Endothelial cell (in vitro differentiated cells): ENCODE data around the gene PCDHGC3. TPM values are rescaled to one million over a fixed set of nuclear protein-coding genes. Genes with fewer than 3 reads are reported as not detected.
A peak's percentile ranks its signal among the peaks of the same experiment; 100 is the strongest.

ENCODE experiments used
- DNase-seq: peaks from one replicate; pipeline ENCODE4 v3.0.0; 2021; ENCODE audit warnings: low spot score
- H3K27ac Mint-ChIP-seq: one replicate; pipeline ENCODE4 v1.8.0; 2021; ENCODE audit warnings: mixed read lengths, inconsistent platforms; ENCODE audit not compliant: unreplicated experiment
- H3K27me3 Mint-ChIP-seq: one replicate; pipeline ENCODE4 v1.8.0; 2021; ENCODE audit warnings: mild to moderate bottlenecking, moderate library complexity, mixed read lengths, inconsistent platforms; ENCODE audit not compliant: unreplicated experiment
- H3K36me3 Mint-ChIP-seq: one replicate; pipeline ENCODE4 v1.8.0; 2021; ENCODE audit warnings: mild to moderate bottlenecking, low read depth, mixed read lengths, inconsistent platforms; ENCODE audit not compliant: unreplicated experiment
- H3K4me1 Mint-ChIP-seq: one replicate; pipeline ENCODE4 v1.8.0; 2021; ENCODE audit warnings: mild to moderate bottlenecking, mixed read lengths, inconsistent platforms; ENCODE audit not compliant: unreplicated experiment
- H3K4me3 Mint-ChIP-seq: one replicate; pipeline ENCODE4 v1.8.0; 2021; ENCODE audit warnings: mild to moderate bottlenecking, mixed read lengths, inconsistent platforms; ENCODE audit not compliant: unreplicated experiment
- H3K9me3 Mint-ChIP-seq: one replicate; pipeline ENCODE4 v1.8.0; 2021; ENCODE audit warnings: mixed read lengths, inconsistent platforms; ENCODE audit not compliant: unreplicated experiment
- total RNA-seq: library from RNA; stranded (reverse); fragmentation: NEBNext Ultra II Directional; extraction: Animal tissue kit (Norgen Biotek cat#: 25700); gene quantifications from one replicate; pipeline ENCODE4 v1.2.1, GENCODE V29; 2021; ENCODE audit not compliant: unreplicated experiment
- TF ChIP-seq, protein P1 (sequence below): fragments of 200-600 bp; sonication (generic); IDR thresholded peaks from one replicate; pipeline ENCODE4 v1.5.0; 2021; ENCODE audit warnings: antibody characterized with exemption; ENCODE audit not compliant: unreplicated experiment

Gene PCDHGC3
- total RNA-seq, 1 donor from 2014 or later: 68.2 TPM

DNA sequence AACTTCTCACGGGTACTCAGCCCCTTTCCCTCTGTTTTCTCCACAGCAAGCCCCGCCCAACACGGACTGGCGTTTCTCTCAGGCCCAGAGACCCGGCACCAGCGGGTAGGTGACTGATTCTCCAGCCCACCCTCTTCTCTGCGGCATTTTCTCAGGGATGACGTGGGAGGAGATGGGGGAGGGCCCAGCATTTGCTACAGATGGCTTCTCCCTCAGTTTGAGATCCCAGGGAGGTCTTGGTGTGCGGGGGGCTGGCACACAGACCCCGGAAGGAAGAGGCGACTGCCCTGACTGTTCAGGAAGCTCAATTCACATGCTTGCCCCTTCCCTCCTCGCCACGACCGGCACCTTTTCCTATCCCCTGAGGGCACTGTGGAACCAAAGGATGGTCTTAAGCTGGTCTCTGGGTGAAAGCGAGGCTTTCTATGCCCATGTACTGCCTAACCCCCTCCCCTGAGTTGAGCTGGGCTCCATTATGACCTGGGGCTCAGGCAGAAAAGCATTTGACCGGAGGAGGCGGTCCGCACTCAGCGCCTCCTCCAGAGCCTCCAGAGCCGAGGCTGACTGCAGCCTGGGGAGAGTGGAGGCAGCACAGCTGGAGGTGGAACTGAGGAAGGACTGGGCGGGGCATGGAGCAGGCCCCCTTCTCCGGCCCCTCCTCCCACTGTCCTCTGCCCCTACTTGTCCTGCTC is 19.1 kb downstream of the PCDHGC3 start:
- peaks cover 41% of the 10 kb centered on the region for H3K4me1 Mint-ChIP-seq
- no peak for DNase-seq

DNA sequence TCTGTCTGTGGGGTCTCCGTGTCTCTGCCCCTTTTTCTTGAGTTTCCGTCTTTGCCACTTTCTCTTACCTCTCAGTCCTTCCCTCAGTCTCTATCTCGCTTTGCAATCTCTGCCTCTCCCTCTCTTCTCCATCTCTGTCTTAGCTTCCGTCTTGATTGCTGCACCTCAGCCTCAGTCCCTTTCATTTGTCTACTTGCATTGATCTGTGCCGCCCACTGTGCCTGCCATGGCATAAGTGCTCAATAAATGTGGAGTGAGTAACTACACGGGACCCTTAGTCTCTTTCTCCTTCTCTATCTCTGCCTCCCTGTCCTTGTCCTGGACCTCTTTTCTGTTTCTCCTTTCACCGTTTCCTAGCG is 19.7 kb downstream of the PCDHGC3 start:
- no peak overlapping the region for H3K27ac Mint-ChIP-seq
- H3K4me1 Mint-ChIP-seq: peaks cover 41% of the 10 kb centered on the region
- peaks cover 20% of the 10 kb centered on the region for H3K27me3 Mint-ChIP-seq
- TF ChIP-seq, protein P1, sequence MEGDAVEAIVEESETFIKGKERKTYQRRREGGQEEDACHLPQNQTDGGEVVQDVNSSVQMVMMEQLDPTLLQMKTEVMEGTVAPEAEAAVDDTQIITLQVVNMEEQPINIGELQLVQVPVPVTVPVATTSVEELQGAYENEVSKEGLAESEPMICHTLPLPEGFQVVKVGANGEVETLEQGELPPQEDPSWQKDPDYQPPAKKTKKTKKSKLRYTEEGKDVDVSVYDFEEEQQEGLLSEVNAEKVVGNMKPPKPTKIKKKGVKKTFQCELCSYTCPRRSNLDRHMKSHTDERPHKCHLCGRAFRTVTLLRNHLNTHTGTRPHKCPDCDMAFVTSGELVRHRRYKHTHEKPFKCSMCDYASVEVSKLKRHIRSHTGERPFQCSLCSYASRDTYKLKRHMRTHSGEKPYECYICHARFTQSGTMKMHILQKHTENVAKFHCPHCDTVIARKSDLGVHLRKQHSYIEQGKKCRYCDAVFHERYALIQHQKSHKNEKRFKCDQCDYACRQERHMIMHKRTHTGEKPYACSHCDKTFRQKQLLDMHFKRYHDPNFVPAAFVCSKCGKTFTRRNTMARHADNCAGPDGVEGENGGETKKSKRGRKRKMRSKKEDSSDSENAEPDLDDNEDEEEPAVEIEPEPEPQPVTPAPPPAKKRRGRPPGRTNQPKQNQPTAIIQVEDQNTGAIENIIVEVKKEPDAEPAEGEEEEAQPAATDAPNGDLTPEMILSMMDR: no peak
- H3K4me3 Mint-ChIP-seq: peak overlapping the region; percentile 4
- DNase-seq: no peak
- H3K9me3 Mint-ChIP-seq: no peaks in the 10 kb centered on the region
- peaks cover 30% of the 10 kb centered on the region for H3K36me3 Mint-ChIP-seq

More for the DNA sequence above, 19.1 kb downstream of the PCDHGC3 start:
- peaks cover 22% of the 10 kb centered on the region for H3K27me3 Mint-ChIP-seq
- peak overlapping the region; percentile 21 for H3K4me3 Mint-ChIP-seq
- H3K36me3 Mint-ChIP-seq: peaks cover 33% of the 10 kb centered on the region
- TF ChIP-seq, protein P1: no peak
- H3K27ac Mint-ChIP-seq: peak overlapping the region; percentile 48
- H3K9me3 Mint-ChIP-seq: no peaks in the 10 kb centered on the region

GRCh38 chr5:141496038-141496437 is 20.3 kb downstream of the PCDHGC3 start:
- peaks cover 35% of the 10 kb centered on the region for H3K4me1 Mint-ChIP-seq
- TF ChIP-seq, protein P1: no peak
- H3K36me3 Mint-ChIP-seq: peaks cover 24% of the 10 kb centered on the region
- H3K9me3 Mint-ChIP-seq: no peaks in the 10 kb centered on the region
- peaks cover 15% of the 10 kb centered on the region for H3K27me3 Mint-ChIP-seq
- no peak for DNase-seq
- no peak overlapping the region for H3K4me3 Mint-ChIP-seq
- H3K27ac Mint-ChIP-seq: no peak overlapping the region

- TF ChIP-seq, protein P1: no peak
- Mint-ChIP-seq H3K27me3 (peaks cover 7% of the 10 kb centered on the region), H3K9me3 (no peaks in the 10 kb centered on the region), H3K4me1 (peaks cover 8% of the 10 kb centered on the region), H3K4me3 (no peak overlapping the region), H3K36me3 (peaks cover 36% of the 10 kb centered on the region), H3K27ac (no peak overlapping the region)
- DNase-seq: no peak
These were observed 26.0 kb downstream of the PCDHGC3 start for GRCh38 chr5:141501761-141502160.

DNA sequence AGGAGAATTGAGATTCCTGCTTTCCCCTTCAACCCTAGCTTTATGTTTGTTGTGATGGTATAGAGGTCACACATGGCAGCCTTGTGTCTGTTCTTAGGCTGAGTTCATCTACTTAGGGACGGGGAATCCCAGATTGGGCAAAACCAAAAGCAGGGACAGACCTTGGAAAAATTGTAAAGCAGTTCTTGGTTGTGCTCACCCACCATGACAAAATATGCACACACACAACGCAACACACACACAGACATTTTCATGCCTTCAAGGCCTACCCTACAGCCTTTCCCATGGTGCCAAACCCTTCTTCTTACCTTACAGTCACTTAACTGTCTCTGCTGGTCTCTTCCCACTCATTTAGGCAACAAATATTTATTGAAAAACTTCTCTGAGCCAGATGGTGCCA is 27.9 kb downstream of the PCDHGC3 start:
- TF ChIP-seq, protein P1: no peak
- peaks cover 13% of the 10 kb centered on the region for H3K4me1 Mint-ChIP-seq
- H3K4me3 Mint-ChIP-seq: no peak overlapping the region
- no peaks in the 10 kb centered on the region for H3K9me3 Mint-ChIP-seq
- DNase-seq: no peak
- peaks cover 11% of the 10 kb centered on the region for H3K27me3 Mint-ChIP-seq
- no peak overlapping the region for H3K27ac Mint-ChIP-seq
- peaks cover 36% of the 10 kb centered on the region for H3K36me3 Mint-ChIP-seq
